Fibroblast of lung (primary cell): Measurements from ENCODE around the gene ZNF609. TPM values are rescaled to one million over a fixed set of nuclear protein-coding genes. Genes with fewer than 3 reads are reported as not detected.

Source experiments
- DNase-seq, 2 donors: peaks; one replicate each; pipeline versions ENCODE4 v3.0.0 to v3.0.0-alpha.2; 2010; ENCODE audit warnings: low read depth in 2 of 2
- H2AFZ ChIP-seq: 2 replicates; pipeline ENCODE4 v1.5.1; 2012; ENCODE audit warnings: low read length, control low read depth, inconsistent platforms
- H3K27ac ChIP-seq: 2 replicates; pipeline ENCODE4 v1.5.1; 2011; ENCODE audit warnings: low read length, control low read depth; ENCODE audit not compliant: insufficient read depth
- H3K27me3 ChIP-seq: 2 replicates; pipeline ENCODE4 v1.5.1; 2011; ENCODE audit warnings: mild to moderate bottlenecking, low read length; ENCODE audit not compliant: control insufficient read depth, insufficient read depth
- H3K36me3 ChIP-seq: 2 replicates; pipeline ENCODE4 v1.5.1; 2011; ENCODE audit warnings: low read length; ENCODE audit not compliant: control insufficient read depth, insufficient read depth
- H3K4me1 ChIP-seq: 2 replicates; pipeline ENCODE4 v1.5.1; 2011; ENCODE audit warnings: low read length; ENCODE audit not compliant: control insufficient read depth, insufficient read depth; ENCODE audit errors: extremely low read depth
- H3K4me2 ChIP-seq: 2 replicates; pipeline ENCODE4 v1.5.1; 2011; ENCODE audit warnings: low read length, control low read depth; ENCODE audit not compliant: insufficient read depth; ENCODE audit errors: extremely low read depth
- H3K4me3 ChIP-seq, 4 experiments: fragments of 200-600 bp in 1 of 4; sonication (generic) in 1 of 4; replicated peaks in 1 of 4; 2 replicates each; pipeline ENCODE4 v1.5.1; 2011 to 2016; ENCODE audit warnings: low read length in 4 of 4, low read depth in 3 of 4, mild to moderate bottlenecking in 3 of 4, control low read depth in 2 of 4, inconsistent platforms in 1 of 4, mixed read lengths in 1 of 4; ENCODE audit not compliant: insufficient read depth in 1 of 4; ENCODE audit errors: control extremely low read depth in 1 of 4
- H3K79me2 ChIP-seq: 2 replicates; pipeline ENCODE4 v1.5.1; 2012; ENCODE audit warnings: mild to moderate bottlenecking, low read length, inconsistent platforms; ENCODE audit not compliant: control insufficient read depth, insufficient read depth
- H3K9ac ChIP-seq: 2 replicates; pipeline ENCODE4 v1.5.1; 2011; ENCODE audit warnings: mild to moderate bottlenecking, low read length, control low read depth; ENCODE audit not compliant: insufficient read depth
- H3K9me3 ChIP-seq: 2 replicates; pipeline ENCODE4 v1.5.1; 2012; ENCODE audit warnings: low read depth, low read length; ENCODE audit not compliant: control insufficient read depth, insufficient read depth
- H4K20me1 ChIP-seq: 2 replicates; pipeline ENCODE4 v1.5.1; 2011; ENCODE audit warnings: low read length; ENCODE audit not compliant: control insufficient read depth, insufficient read depth; ENCODE audit errors: extremely low read depth
- EZH2 ChIP-seq: IDR thresholded peaks from 2 replicates; pipeline ENCODE4 v1.5.1; 2012; ENCODE audit warnings: low read length, control low read depth, mild to moderate bottlenecking; ENCODE audit errors: missing control alignments
- polyA plus RNA-seq, 2 donors: library from polyadenylated mRNA; depleted of rRNA in 1 of 2; stranded (reverse) in 1 of 2; unstranded in 1 of 2; fragments of >200 nt; gene quantifications; 2 replicates each; pipeline ENCODE4 v1.2.1, GENCODE V29; 2011 to 2012; ENCODE audit warnings: missing spikeins in 1 of 2
- total RNA-seq: library from RNA; depleted of rRNA; stranded (reverse); fragments of >200 nt; gene quantifications from 2 replicates; pipeline ENCODE4 v1.2.1, GENCODE V29; 2014
- TF ChIP-seq, protein P1 (sequence below), 2 donors: IDR thresholded peaks in 1 of 2; conservative IDR thresholded peaks in 1 of 2; 1 replicate in 1 of 2; 2 replicates in 1 of 2; pipeline ENCODE4 v1.5.1; 2011 to 2012; ENCODE audit warnings: low read length in 2 of 2, control low read depth in 1 of 2, inconsistent platforms in 1 of 2, low read depth in 1 of 2, mild to moderate bottlenecking in 1 of 2

ZNF609 gene
- total and polyA plus RNA-seq, 2 donors (not counting 1 experiment from before 2014, with no cell fraction given) = 10.8 to 14.7 TPM

DNA sequence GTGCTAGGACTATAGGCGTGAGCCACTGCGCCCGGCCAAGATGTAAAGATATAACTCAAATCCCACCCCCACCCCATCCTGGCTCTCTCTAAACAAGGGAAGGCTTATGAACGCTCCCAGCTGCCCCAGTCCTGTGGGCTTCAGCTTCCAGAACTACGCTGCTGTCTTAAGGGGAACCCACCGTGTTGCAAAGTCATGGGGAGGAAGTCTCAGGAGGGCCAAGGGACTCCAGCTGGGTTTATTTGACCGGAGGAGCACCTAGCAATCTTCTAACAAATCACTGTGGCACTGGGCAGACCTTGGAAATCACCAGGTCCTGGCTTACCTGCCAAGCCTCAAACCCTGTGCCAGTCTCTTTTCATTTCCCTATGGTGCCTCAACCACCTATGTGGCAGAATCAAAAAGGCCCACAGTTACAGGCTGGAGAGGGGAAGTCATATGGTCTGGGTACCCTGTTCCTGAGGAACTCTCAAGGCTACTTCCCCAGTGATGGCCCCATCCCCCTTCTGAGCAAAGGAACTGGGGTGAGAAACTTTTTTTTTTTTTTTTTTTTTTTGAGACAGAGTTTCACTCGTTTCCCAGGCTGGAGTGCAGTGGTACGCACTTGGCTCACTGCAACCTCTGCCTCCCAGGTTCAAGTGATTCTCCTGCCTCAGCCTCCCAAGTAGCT is 231.7 kb downstream of the ZNF609 start:
- Histone ChIP-seq H3K4me2 (no peak overlapping the region), H3K36me3 (peaks cover 21% of the 10 kb centered on the region), H4K20me1 (no peaks in the 10 kb centered on the region), H3K27ac (no peak overlapping the region), H3K9ac (no peak overlapping the region), H3K9me3 (no peaks in the 10 kb centered on the region), H3K4me3 (no peak overlapping the region), H3K27me3 (no peaks in the 10 kb centered on the region), H3K79me2 (peaks cover 17% of the 10 kb centered on the region), H3K4me1 (peaks cover 13% of the 10 kb centered on the region), H2AFZ (no peak overlapping the region)
- DNase-seq = no peak
- TF ChIP-seq EZH2 = no peak
- TF ChIP-seq, protein P1, sequence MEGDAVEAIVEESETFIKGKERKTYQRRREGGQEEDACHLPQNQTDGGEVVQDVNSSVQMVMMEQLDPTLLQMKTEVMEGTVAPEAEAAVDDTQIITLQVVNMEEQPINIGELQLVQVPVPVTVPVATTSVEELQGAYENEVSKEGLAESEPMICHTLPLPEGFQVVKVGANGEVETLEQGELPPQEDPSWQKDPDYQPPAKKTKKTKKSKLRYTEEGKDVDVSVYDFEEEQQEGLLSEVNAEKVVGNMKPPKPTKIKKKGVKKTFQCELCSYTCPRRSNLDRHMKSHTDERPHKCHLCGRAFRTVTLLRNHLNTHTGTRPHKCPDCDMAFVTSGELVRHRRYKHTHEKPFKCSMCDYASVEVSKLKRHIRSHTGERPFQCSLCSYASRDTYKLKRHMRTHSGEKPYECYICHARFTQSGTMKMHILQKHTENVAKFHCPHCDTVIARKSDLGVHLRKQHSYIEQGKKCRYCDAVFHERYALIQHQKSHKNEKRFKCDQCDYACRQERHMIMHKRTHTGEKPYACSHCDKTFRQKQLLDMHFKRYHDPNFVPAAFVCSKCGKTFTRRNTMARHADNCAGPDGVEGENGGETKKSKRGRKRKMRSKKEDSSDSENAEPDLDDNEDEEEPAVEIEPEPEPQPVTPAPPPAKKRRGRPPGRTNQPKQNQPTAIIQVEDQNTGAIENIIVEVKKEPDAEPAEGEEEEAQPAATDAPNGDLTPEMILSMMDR (conservative IDR thresholded peaks at IDR 0.05 in 1 of 2, IDR thresholded peaks at IDR 0.05 in 1 of 2; ENCODE audit: low read depth in 1 of 2, low read length in 2 of 2) = no peak

DNA sequence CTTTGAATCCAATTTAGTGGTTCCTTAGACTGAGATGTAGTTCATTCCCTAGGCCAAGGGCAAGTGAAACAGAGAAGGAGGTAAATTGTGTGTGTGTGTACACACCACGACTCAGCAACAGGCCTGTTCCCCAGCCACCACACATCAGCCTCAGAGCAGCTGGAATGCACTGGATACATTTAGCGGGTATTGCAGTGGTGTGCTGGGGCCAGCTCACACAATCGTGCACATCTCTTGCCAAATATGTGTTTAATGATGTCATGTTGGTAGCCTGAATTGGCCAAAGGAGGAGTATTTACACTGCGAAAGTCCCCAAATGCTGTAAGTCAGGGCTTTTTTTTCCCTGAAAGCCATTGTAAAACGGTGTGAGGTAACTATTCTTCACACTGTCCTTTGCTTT is 232.8 kb downstream of the ZNF609 start:
- no peaks in the 10 kb centered on the region for H4K20me1 ChIP-seq
- no peak overlapping the region for H2AFZ ChIP-seq
- no peak overlapping the region for H3K4me3 ChIP-seq
- peaks cover 19% of the 10 kb centered on the region for H3K36me3 ChIP-seq
- peaks cover 23% of the 10 kb centered on the region for H3K79me2 ChIP-seq
- H3K9ac ChIP-seq = no peak overlapping the region
- peaks cover 13% of the 10 kb centered on the region for H3K4me1 ChIP-seq
- H3K4me2 ChIP-seq = peak overlapping the region; percentile 46
- DNase-seq = peak; percentile 91 to 93
- H3K27me3 ChIP-seq = no peaks in the 10 kb centered on the region
- TF ChIP-seq, protein P1 (conservative IDR thresholded peaks at IDR 0.05 in 1 of 2, IDR thresholded peaks at IDR 0.05 in 1 of 2; ENCODE audit: low read depth in 1 of 2, low read length in 2 of 2) = no peak
- TF ChIP-seq EZH2 = no peak
- peak overlapping the region; percentile 72 for H3K27ac ChIP-seq
- H3K9me3 ChIP-seq = no peaks in the 10 kb centered on the region

DNA sequence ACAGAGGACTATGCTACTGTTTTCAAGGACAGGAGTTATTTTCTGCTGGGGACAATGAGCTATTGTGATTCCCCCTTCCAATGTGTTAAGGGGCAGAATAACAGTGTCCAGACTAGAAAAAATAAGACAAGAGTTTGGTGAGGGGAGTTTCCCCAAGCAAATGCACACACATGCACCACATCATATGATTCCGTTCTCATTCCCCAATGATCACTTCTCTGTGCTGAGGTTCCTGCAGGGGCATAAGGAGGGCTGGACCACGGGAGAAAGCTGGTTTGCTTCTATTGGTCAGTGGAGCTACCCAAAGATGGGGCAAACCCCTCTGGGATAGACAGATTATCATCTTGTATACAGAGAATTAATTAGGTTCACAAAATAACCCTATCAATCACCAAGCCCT is 234.4 kb downstream of the ZNF609 start:
- peaks cover 26% of the 10 kb centered on the region for H3K4me1 ChIP-seq
- H3K36me3 ChIP-seq = peaks cover 8% of the 10 kb centered on the region
- no peak overlapping the region for H3K27ac ChIP-seq
- H2AFZ ChIP-seq = no peak overlapping the region
- H3K79me2 ChIP-seq = peaks cover 37% of the 10 kb centered on the region
- no peak overlapping the region for H3K4me2 ChIP-seq
- no peak overlapping the region for H3K9ac ChIP-seq
- TF ChIP-seq EZH2 = no peak
- TF ChIP-seq, protein P1 (conservative IDR thresholded peaks at IDR 0.05 in 1 of 2, IDR thresholded peaks at IDR 0.05 in 1 of 2; ENCODE audit: low read depth in 1 of 2, low read length in 2 of 2) = no peak
- H3K4me3 ChIP-seq = no peak overlapping the region
- H3K9me3 ChIP-seq = no peaks in the 10 kb centered on the region
- no peak for DNase-seq
- H4K20me1 ChIP-seq = peaks cover under 1% of the 10 kb centered on the region
- H3K27me3 ChIP-seq = no peaks in the 10 kb centered on the region
